HG03521 (cell line): ENCODE results near the gene OR6K3.
"Not testable (repeated sequence)": the region's sequence is repeated elsewhere in the genome, so short reads cannot be mapped to it uniquely, and the experiment has no call there.

ENCODE experiments used
- ATAC-seq: cut with Tn5 transposase; IDR thresholded peaks from one replicate; pipeline ENCODE4 v1.9.1; 2021; ENCODE audit warnings: mild to moderate bottlenecking, moderate library complexity; ENCODE audit not compliant: unreplicated experiment

Gene OR6K3

DNA sequence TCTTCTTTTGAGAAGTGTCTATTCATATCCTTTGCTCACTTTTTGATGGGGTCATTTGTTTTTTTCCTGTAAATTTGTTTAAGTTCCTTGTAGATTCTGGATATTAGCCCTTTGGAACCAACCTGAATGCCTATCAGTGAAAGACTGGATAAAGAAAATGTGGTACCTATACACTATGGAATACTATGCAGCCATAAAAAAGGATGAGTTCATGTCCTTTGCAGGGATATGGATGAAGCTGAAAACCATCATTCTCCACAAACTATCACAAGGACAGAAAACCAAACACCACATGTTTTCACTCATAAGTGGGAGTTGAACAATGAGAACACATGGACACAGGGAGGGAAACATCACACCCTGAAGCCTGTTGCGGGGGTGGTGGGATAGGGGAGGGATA, 32.2 kb downstream of the OR6K3 start:
- not testable (repeated sequence) for ATAC-seq

DNA sequence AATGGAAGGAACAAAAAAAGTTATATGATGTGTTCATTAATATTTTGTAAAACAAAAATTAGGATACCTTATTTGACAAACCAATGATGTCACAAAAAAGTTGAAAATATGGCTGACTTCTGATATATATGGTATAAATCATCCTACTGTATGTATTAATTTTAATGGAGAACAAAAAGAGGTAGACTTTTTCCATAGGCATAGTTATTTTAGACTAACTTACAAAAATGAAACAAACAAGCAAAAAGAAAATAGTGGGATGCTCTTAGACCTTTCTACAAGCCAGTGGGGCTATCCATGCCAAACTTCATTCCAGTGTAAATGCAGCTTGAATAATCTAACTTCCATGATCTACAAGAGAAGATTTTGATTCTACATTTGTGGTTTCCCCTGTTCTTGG, 33.5 kb downstream of the OR6K3 start:
- no peak for ATAC-seq

DNA sequence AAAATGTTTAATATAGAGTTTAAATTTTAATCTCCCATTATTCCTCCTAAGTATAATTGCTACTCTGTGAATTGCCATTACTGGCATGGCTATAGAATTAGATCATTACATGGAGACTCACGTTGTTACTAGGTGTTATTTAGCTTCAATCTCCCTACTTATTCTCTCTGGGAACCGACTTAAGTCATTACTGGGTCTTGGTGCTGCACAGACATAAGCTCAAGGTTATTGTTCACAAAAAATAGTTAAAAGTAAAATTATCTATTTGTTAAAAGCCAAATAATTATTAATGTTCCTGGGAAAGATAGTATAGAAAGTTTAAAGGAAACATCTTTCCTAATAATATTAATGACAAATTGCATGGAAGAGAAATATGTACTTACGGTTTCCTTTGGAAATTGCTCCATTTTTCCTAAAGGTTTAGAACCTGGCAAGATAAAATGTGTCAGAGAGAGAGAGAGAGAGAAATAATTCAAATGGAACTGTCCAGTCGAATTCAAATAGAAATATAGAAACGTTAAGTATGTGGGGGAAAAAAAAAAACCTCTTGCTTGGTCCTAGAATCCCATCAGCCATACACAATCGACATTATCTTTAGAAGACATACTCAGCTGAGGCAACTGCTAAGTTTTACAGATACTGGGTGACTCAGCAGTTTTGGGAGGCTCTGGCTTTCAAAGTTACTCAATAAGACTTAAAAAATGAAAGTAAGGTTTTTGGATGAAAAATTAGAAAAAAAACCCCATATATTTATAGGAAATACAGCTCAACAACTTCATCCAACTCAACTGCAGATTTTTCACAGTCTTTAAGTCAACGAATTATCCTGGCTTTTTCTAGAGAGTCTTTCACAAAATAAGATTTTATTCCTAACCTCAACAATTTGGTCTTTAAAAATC, 34.2 kb downstream of the OR6K3 start, which contains the start of gene SPTA1:
Gene SPTA1 (minus strand): TSS at position 605 of the 899 bp plus-strand sequence. CDS start 198 bp downstream, at position 407.
- no peak for ATAC-seq

DNA sequence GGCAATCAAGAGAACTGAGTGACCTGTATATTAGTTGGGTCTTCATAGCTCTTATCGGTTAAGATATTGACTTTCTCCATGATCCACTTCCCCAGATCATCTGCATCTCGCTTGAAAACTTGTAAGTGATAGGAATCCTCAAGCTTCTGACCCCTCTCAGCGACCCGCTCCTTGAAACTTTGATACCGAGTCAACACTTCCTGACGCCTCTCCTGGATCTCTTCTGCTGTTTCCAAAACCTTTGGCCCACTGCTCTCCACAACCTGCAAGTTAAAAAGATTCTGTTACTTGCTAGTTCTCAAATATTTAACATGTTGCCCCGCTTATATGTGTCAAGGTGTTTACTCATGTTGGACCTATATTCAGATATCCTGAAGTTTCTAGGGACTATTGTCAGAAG, 35.4 kb downstream of the OR6K3 start:
- ATAC-seq, result no peak

DNA sequence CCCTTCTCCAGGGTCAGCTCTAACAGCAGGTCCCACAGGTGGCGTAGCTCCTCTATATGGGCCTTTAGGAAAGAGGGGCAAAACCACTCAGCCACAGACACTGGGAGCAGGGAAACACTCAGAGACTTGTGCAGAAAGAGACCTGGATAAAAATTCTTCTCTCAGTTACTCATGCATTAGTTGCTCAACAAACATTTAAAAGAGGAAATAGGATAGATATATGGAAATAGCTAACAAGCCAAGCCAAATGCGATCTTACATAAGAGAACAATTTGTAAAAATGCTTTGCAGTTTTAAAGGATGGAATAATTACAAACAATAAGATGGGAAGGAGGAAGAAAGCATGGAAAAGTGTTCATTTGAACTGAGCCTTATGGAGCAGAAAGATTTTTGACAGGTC, 38.9 kb downstream of the OR6K3 start:
- no peak for ATAC-seq

DNA sequence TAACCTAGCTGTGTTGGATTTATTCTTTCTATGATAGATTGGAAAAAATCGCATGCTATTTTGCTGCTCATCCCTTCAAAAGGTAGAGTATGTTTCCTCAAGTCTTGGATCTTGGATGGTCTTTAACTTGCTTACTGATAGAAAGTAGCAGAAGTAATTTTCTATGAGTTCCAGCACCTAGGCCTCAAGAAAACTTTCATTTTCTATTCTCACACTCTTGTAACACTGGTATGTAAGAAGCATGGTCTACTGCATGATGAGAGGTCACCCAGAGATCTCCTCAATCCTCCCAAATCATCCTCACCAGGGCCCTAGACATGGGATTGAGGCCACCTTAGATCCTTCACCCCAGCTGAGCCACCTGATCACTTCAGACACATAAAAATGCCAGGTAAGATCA, 41.2 kb downstream of the OR6K3 start:
- ATAC-seq, result no peak

DNA sequence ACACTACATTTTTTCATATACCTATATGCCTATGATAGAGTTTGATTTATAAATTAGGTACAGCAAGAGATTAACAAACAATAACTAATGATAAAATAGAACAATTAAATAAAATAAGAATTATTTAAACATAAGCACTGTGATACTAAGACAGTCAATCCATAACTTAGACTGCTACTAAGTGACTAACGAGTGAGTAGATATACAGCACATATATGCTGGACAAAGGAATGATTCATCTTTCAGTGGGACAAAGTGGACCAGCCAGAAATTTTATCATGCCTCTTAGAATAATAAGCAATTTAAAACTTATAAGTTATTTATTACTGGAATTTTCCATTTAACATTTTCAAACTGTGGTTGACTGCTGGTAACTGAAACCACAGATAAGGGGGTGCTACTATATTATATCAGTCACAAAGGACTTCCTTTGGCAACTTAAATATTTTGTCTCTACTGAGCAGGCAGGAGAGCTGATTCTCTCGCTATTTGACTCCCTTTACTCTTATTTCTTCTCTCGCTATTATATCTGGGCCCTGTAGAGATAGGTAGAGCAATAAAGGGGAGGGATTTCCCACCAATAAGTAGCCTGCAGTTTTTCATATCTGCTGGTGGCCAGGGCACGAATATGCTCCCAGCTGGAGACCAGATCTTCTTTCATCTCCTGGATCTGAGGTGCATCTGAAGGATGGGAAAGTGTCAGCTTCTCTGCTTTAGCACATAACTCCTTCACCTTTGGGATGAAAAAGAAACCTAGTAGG, 44.8 kb downstream of the OR6K3 start:
- no peak for ATAC-seq

DNA sequence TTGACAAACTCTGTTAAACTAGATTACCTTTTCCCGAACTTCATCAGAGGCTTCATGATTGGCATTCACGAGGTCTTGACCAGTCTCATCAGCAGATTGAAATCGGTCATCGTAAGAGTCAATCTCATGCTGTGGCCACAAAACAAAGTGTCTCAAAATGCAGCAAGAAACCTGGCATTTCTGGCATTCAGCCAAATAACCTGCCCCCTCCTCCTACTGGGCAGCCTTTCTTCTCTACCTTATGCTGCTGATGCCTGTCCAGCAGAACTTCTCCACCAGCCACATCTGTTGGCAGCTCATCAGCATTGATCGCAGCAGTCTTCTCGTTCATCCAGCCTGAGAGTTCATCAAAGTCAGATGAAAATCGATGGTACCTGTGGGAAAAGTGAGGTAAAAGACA, 46.2 kb downstream of the OR6K3 start:
- no peak for ATAC-seq
